Measurements from ENCODE around the gene LHFPL5.

Gene LHFPL5

GRCh38 chr6:35852994-35853393, 47.8 kb downstream of the LHFPL5 start:
- DNase-seq (ENCODE audit: low spot score), result no peak

- DNase-seq (ENCODE audit: low spot score), result no peak
These were observed 51.1 kb downstream of the LHFPL5 start for GRCh38 chr6:35856250-35856649.

GRCh38 chr6:35857853-35858252, 52.7 kb downstream of the LHFPL5 start:
- DNase-seq (ENCODE audit: low spot score), result no peak

GRCh38 chr6:35859367-35859766, 54.2 kb downstream of the LHFPL5 start:
- DNase-seq (ENCODE audit: low spot score), result no peak
